NK-92 treated with Interleukin-12 subunit alpha and Interleukin-12 subunit beta, amount 100 ng/mL, for 24 hours (cell line): ENCODE results near the gene RHOG.

Experiments
- DNase-seq: peaks from one replicate; lab custom pipeline; 2025; lab: John Stamatoyannopoulos, UW

The RHOG gene

GRCh38 chr11:3859373-3859881, 18.7 kb upstream of the RHOG start:
- DNase-seq, result no peak

- no peak for DNase-seq
Observed at GRCh38 chr11:3857628-3858027, 16.9 kb upstream of the RHOG start.

GRCh38 chr11:3856856-3857553, 16.2 kb upstream of the RHOG start:
- DNase-seq, result no peak

- peak; percentile 77 for DNase-seq
Observed at GRCh38 chr11:3855808-3856491, 15.2 kb upstream of the RHOG start.

DNA sequence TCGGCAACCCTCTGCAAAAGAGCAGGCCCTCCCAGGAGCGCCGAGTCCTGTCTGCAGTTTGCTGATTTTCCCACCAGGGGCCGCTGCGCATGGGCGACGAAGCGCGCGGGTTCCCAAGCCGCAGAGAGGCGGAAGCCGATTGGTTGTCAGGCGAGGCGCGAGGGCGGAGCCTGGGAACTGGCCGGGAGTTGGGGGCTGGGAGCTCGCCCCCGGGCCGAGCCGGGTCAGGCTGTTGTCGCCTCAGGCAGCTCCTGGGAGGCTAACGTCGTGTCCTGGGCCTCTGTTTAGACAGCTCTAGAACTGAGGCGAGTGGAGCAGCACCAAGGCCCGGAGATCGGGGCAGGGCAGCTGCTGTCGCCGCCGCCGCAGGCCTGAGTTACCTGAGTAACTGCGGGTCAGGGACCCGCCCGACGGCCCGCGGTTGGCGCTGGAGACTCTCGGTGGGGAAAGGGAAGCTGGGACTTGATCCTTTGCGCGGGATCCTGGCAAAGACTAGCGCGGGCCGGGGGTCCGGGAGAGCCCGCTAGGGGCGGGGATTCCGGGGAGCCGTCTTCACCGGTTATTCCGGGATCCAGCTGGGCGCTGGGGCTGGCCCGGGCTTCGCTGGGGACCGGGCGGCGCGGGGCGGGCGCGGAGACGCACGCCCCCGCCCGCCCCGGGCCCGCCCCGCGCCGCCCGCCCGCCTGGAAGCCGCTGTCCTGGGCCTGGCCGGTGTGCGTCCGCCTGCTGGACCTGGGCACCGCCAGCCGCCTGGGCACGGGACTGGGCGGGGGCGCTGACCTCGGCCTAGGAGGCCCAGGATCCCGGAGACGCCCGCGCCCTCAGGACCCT, 14.4 kb upstream of the RHOG start, which contains the start of gene STIM1:
TSS of gene STIM1 (plus strand) at position 688 of the 831 bp plus-strand sequence. CDS start 607 bp downstream, outside the sequence.
- peak; percentile 91 for DNase-seq

DNA sequence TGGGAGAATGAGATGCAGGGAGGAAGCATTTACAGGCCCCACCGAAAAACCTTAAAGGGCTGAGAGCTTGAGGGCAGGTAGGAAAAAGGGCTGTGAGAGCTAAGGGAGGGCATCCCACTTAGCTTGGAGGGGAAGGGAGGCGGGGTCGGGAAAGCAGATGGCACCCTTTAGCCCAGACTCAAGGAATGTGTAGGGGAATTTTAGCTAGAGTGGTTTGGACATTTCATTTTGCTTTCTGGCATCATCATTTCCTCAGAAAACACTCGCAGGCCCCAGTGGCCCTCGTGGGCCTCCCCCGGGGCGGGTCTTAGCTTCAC, 13.9 kb upstream of the RHOG start:
- no peak for DNase-seq

GRCh38 chr11:3853899-3854659, 13.3 kb upstream of the RHOG start:
- no peak for DNase-seq

- DNase-seq, result no peak
Observed at GRCh38 chr11:3853545-3853842, 12.7 kb upstream of the RHOG start.

DNA sequence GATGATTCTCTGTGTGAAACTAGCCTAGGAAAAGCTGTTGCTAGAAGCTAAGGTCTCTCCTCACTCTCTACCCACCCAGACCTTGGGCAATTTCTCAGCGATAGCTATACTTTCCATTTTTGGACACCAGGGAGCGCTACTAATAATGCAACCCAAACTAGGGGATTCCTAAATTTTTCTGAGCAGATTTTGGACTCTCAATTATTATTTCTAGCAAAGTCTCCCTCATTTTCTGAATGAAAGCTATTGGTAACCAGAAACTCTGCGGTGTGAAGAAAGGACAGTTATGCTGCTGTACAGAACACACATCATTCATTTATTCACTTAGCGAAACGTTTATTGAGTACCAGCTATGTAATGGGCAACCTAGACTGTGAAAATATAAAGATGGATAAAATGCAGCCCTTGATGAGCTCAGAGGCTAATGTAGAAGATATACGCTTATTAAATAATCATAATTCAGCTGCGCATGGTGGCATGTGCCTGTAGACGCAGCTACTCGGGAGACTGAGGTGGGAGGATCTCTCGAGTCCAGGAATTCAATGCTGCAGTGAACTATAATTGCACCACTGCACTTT, 8.6 kb upstream of the RHOG start:
- no peak for DNase-seq

DNA sequence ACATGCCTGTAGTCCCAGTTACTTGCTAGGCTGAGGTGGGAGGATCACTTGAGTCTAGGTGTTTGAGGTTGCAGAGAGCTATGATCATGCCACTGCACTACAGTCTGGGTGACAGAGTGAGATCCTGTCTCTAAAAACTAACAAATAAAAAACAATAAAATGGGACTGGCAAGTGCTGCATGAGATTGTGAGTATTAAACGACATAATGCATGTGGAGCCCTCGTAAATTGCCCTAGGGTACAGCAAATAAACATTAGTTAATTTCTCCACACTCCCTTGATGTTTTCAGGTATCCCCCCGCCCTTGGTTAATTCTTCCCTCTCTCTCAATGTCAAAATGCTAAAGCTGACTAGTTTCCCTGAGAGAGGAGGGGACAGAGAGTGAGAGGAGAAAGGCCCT, 4.9 kb upstream of the RHOG start:
- DNase-seq, result no peak

DNA sequence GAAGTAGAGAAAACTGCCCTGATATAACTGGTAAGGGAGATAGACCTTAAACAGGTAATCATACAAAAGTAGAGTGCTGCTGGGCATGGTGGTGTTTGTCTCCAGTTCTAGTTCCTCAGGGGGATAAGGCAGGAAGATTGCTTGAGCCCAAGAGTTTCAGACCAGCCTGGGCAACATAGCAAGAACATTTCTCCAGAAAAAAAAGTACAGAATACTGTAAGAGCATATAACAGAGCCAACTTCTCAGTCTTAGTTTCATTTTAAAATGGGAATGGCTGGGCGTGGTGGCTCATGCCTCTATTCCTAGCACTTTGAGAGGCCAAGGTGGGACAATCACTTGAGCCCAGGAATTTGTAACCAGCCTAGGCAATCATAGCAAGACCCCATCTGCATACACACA, 4.5 kb upstream of the RHOG start:
- DNase-seq, result no peak

- no peak for DNase-seq
Observed at GRCh38 chr11:3843326-3843725, 2.6 kb upstream of the RHOG start.

DNA sequence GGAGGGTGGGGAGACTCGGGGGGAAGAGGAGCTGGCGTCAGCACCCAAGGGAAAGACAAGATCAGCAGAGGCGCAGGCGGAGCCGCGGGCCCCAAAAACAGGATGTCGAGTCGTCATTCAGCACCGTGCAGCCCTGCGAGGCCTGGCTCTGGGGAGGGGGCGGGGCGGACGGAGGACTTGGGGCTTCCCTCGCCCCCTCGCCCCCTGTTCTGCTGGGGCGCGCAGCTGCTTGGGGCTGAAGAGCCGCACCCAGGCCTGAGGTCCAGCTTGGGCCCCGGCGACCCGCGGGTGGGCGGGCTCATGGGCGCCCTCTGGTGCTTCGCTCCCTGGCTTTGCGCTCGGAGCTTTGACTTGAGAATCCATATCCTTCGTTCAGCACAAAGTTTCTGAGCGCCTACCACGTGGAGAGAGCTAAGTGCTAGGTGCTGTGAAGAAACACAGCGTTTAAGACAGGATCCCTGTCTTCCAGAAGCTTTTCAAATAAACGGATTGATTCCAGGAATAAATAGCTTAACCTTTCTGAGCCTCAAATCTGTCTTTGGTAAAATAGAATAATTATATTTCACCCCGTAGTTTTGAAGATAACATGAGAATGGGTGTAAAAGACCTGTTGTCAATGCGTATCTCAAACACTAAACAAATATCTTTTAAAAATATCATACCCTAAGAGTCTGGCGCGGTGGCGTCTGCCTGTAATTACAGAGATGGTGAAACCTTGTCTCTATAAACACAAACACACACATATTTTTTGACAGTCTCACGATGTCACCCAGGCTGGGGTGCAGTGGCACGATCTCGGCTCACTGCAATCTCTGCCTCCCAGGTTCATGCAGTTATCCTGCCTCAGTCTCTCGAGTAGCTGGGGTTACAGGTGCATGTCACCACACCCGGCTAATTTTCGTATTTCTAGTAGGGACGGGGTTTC, 929 bp upstream of the RHOG start:
- peak; percentile 96 for DNase-seq

DNA sequence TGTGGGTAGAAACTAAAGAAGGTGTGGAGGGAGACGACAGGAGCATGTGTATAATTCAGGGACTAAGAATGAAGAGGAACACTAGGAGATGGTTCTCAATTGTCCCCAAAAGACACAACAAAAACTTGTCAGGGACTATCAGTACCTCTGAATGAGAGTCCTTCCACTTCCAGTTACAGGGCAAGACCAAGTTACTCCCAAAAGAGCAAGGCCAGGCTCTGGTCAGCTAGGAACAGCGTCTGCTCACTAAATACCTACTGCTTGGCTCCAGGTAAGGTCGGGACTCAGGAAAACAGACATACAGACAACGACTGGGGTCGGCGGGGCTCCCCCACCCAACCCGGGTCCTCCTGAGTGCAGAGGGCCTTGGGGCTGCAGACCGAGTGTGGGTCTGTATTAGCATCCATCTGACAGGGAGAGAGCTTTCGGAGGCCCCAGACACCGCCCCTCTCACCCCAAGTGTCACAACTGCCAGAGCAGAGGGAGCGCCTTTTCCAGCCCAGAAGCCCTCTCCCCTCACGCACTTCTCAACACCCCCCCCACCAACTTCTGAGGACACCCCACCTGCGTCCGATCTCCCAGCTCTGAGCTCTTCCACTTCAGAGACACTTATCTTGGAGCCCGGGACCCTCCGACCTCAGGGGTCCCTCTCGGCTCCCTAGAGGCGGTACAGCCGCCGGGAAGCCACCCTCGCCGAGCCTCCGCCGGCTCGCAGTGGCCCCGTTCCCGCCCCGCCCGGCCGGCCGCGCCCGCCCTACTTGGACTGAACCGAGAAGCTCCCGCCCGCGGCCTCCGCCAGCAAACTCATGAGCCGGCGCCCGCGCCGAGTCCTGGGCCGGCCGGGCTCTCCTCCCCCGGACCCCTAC, 522 bp downstream of the RHOG start:
- peak; percentile 45 for DNase-seq

DNA sequence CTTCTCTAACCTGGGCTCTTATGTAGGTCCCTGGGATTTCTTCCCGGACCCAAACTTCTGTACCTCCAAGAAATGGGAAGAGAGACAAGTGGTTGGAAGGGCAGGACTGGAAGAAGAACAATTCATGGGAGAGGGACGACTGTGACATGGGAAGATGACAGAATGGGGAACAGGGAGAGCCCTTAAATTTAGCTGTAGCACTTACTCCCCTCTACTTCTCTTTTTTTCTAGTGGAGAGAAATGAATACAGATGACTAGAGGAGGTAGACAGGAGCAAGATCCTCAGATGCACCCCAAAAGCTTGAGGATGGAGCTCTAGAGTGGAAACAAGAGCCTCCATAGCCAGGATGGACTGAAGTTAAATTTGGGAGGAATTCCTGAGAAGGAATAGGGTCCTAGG, 2.3 kb downstream of the RHOG start:
- DNase-seq, result no peak

DNA sequence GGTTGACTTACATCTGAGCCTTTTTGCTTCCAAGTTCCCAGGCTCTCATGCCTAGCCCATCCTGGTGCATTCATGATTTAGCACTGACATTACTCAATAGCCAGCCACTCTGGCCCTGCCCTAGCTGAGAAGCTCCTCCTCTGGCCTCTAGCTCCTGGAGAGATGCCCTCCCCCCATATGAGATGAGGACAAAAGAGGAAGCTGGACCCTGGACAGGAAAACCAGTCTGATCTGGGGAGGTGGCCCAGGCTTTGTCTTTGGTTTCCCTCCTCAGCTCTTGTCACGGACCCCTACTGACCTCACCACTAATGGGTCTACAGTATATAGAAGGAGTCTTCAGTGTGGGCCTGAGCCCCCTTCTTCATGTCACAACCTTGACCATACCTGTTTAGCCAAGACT, 3.0 kb downstream of the RHOG start:
- no peak for DNase-seq

DNA sequence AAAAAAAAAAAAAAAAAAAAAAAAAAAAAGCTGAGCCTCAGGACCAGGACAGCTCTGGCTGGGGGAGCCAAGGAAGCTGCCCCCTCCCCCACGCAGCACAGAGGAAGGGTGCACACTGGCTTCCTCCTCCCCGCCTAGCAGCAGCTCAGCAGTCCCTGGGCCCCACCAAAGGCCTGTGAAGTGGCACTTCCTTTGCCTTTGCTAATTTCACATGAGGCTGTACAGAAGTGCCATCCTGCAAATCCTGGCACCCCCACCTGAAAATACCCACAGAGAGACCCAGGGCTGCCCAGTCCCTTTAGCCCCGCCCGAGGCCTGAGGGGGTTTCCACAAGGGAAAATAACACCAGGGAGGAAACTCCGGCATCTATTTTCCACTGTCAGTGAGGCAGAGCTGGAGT, 3.9 kb downstream of the RHOG start:
- peak; percentile 44 for DNase-seq

DNA sequence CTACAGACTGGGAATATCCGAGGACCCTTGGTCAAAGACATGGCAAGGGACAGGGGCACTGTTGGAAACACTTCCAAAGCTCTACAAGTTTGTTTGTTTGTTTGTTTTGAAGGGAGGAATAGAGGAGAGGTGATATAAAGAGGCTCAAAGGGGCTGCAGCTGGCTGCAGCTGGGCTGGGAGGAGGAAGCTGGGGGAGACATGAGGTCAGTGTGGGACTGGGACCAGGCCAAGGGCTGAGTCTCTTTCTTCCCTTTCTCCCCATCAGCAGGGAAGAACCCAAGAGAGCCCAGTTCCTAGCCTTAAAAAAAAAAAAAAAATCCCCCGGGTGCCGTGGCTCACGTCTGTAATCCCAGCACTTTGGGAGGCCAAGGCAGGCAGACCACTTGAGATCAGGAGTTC, 5.0 kb downstream of the RHOG start:
- DNase-seq, result no peak

DNA sequence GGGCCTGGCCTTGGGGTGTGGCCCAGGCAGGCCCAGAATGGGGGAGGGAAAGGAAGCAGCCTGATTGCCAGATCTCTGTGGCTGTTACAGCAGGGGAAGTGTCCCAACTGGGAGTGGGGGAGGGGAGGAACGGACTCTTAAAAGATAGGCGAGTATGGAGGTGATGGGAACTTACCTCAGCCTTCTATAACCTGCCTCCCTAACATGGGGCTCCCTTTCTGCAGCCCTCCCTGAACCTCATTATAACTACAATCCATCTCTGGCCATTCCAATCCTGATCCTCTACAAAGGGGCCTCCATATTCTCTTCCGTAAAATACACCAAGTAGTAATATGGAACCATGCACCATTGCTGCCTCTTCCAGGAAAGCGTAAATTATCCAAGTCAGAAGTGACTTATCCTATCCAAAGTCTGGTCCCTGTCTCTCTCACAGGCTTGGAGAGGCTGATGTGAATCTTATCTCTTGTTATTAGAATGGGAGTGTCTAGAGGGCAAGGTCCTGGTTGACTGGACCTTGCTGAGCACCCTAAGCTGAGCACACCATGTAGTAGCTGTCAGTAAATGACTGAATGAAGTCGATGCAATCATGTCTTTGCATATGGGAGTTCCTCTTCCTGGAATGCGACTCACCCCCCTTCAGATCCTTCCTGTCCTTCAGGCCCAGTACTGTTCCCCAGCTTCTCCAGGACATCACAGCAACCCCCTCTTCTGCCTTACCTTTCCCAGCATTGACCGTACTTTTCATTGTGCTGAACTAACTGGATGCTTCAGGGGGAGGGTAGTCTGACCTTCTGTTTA, 5.9 kb downstream of the RHOG start:
- no peak for DNase-seq
